Right kidney (tissue), 1 donor: ENCODE data around the gene GUK1.
"Not testable (repeated sequence)": the region's sequence is repeated elsewhere in the genome, so short reads cannot be mapped to it uniquely, and the experiment has no call there.

Source experiments
- DNase-seq: peaks from one replicate; pipeline ENCODE4 v3.0.0-alpha.2; 2016

The GUK1 gene

GRCh38 chr1:228175316-228176023 lies 35.4 kb downstream of the GUK1 start:
- no peak for DNase-seq

GRCh38 chr1:228176024-228176395 lies 35.9 kb downstream of the GUK1 start:
- no peak for DNase-seq

DNA sequence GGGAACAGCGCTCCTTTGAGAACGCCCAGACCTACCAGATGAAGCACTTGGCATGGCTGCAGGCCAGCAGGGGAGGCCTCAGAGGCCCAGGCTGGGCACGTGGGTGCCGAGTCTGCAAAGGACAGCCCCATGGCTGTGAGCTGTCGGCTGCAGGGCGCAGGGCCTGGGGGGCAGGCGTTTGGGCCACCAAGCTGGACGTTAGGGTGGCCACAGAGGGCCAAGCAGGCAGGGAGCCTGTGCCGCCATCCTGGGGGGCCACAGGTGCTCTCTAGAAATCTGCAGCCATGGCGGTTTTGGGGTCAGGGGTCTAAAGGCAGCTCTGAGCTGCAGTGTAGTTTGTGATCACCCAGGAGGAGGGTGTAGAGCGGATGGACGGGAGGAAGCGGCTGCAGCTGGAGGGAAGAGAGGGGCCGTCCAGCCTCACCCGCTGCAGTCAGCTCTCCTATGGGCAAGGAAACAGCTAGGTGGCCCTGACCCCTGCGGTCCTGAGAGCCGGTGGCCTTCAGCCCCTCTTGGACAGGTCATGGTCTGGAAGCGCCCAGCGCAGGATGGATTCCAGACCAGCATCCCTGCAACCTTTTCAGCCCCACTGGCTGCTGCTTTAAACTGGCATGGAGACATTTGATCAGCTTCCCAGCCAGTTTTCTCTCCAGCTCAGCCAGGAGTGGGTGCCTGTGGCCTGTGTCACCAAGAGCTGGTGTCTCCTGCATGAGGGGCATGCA lies 36.5 kb downstream of the GUK1 start:
- DNase-seq, result no peak

GRCh38 chr1:228177183-228177475 lies 37.0 kb downstream of the GUK1 start:
- no peak for DNase-seq

- DNase-seq, result no peak
Measured at GRCh38 chr1:228177721-228178710, 37.9 kb downstream of the GUK1 start.

- DNase-seq, result no peak
Measured at GRCh38 chr1:228178737-228179684, 38.9 kb downstream of the GUK1 start.

DNA sequence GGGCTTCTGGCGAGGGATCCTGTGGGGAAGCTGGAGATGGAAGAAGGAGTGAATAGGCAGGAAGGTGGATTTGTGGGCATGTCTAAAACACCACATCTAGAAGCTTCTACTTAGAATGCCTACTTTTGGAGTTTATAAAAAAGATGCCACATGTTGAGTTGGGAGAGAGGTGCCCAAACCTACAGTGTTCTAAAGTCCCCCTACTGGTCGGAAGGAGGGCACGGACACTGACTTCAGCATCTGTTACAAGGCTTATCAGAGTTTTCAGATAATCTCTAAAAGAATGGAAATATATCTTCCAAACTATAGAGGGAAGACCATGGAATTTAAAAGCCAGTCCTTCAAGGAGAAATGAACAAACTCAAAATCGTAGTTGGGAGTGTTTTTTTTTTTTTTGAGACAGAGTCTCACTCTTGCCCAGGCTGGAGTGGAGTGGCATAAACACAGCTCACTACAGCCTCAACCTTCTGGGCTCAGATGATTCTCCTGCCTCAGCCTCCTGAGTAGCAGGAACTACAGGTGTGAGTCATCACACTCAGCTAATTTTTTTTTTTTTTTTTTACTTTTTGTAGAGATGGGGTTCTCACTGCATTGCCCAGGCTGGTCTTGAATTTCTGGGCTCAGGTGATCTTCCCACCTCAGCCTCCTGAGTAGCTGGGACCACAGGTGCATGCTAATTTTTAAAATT lies 40.3 kb downstream of the GUK1 start:
- DNase-seq, result no peak

GRCh38 chr1:228180959-228181644 lies 41.0 kb downstream of the GUK1 start:
- DNase-seq, result no peak

GRCh38 chr1:228181645-228182034 lies 41.6 kb downstream of the GUK1 start:
- no peak for DNase-seq

GRCh38 chr1:228182296-228183030 lies 42.4 kb downstream of the GUK1 start:
- no peak for DNase-seq

GRCh38 chr1:228184152-228184551 lies 44.1 kb downstream of the GUK1 start:
- no peak for DNase-seq

DNA sequence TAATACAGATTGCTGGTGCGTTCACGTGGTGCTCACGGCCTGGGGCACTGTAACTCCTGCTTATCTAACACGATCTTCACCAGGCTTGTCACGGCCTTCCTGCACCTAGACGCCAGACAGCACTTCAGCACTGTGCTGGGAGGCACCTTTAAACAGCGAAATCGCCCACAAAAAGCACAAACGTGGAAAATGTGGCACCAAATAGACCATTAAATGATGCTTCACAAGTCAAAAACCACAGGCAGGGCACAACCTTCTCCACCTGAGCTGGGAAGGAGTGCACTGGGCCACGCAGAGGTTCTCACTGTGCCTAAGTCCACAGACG lies 45.5 kb downstream of the GUK1 start:
- DNase-seq, result no peak

DNA sequence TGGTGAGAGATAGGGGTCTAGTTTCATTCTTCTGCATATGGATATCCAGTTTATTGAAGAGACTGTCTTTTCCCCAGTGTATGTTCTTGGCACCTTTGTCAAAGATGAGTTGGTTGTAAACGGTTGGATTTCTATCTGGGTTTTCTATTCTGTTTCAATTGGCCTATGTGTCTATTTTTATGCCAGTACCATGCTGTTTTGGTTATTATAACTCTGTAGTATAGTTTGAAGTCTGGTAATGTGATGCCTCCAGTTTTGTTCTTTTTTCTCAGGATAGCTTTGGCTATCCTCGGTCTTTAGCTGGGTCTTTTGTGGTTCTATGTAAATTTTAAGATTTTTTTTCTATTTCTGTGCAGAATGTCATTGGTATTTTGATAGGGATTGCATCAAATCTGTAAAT lies 48.2 kb downstream of the GUK1 start:
- DNase-seq, result not testable (repeated sequence)

DNA sequence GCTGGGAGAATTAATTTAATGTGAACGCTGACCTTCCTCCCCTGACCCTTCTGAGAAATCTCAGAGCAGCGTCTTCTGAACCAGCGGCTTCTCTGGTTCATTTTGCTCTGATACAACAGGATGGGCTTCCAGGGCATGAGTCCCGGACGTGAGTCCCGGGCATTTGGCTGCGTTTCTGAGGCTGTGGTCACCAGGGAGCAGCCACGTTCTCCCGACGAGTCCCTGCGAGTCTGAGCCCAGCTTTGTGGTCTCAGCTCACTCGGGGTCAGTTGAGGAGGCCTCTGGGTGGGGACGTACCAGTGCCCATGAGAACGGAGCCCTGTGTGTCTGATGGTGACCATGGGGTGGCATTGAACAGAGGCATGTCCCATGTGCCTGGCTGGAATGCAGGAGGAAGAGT lies 50.1 kb downstream of the GUK1 start:
- no peak for DNase-seq

DNA sequence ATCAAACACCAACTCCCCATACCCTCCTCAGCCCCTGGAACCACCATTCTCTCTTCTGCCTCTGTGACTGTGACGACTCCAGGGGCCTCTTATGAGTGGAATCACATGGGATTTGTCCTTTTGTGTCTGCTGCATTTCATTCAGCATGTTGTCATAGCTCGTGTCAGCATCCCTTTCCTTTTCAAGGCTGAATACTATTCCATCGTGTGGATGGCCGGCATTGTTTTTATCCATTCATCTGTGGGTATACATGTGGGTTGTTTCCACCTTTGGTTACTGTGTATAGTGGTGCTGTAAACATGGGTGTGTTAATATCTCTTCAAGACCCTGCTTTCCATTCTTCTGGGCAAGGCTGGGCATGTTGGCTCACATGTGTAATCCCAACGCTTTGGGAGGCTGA lies 50.7 kb downstream of the GUK1 start:
- no peak for DNase-seq

GRCh38 chr1:228194436-228194835 lies 54.4 kb downstream of the GUK1 start:
- DNase-seq, result no peak

GRCh38 chr1:228194921-228195812 lies 55.1 kb downstream of the GUK1 start:
- DNase-seq, result no peak

GRCh38 chr1:228197555-228198147 lies 57.6 kb downstream of the GUK1 start:
- no peak for DNase-seq
